ENCODE data around the gene SLC8A1. TPM values are rescaled to one million over a fixed set of nuclear protein-coding genes. Genes with fewer than 3 reads are reported as not detected.

The SLC8A1 gene
- total RNA-seq, 2 donors from 2014 or later: 3.1 to 22.6 TPM

DNA sequence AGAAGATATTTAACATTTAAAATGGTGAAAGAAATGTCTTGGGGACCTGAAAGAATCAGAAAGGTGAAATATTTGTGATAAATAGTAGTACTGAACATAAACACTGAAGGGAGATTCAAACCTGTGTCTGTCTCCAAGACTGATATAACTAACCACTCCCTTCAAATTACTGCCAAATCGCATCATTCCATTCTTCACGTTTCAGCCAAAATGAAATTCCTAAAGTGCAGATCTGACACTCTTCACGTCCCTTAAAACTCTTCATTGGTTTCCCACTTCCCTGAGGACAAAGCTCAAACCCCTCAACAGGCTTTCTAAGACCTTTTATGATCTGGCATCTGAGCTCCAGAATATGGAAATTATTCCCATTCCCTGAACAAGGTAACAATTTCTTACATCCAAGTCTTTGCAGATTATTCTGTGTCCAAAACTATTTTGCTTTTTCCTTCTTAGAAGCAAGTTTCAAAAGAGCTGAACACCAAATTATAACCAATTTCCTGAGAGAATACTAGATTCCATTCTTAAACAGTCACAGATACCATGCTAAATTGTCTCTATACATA is 18.9 kb downstream of the SLC8A1 start:
- DNase-seq: no peak
- ATAC-seq: no peak
- intact Hi-C loops (cut with DNase I, micrococcal nuclease): no loop called here

DNA sequence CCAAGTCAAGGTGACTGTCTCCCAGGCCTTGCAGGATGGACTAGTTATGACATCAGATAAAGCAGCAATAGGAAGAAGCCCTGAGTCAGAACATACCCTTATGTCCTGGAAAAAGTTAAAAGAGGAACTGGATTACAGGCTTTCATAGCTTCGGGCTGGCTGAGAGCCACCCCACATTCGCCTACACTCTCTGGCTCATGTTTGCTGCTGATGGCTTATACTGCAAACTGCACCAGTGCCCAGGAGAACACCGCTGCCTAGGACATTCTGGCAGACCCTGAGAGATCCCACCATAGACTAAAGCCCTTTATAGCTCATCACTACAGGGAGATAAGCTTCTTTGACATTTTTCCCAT is 20.3 kb downstream of the SLC8A1 start:
- intact Hi-C loops (cut with DNase I, micrococcal nuclease): no loop called here
- DNase-seq: peak in 1 of 2 donors; percentile 26
- no peak for ATAC-seq

DNA sequence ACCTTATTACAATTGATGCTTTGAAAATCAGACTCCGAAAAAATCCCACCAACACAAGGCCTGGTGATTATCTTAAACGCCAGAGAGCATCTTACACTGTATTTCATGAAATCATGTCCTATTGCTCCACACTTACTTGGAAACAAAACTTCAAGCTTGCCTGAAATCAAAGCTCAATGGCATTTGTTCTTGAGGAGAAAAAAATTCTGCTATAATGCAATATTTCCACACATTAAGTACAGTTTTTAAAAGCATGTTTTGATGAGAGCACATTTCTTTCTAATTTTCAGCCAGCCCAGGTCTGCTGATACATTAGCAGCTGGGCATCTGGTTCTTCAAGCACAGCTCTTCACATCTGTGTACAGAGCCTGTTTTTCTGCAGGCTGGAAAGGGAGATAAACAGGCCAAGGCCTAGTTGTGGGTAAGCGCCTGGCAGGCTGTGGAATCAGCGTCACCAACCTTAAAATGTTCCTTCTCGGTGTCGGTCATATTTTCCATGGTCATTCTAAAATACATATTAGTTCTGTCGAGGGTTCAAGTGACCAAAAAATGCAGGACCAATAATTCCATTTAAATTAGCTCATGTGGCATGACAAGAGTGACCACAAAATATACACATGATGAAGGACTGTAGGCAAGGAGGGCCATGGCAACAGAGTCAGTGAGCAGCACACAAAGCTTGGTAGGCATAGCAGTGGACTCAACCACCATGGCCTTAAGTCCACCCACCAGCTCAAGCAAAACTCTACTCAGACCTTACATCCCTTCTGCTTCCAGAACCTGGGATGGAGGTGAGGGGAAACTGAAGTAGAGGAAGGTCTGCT is 20.9 kb downstream of the SLC8A1 start:
- intact Hi-C loops (cut with DNase I, micrococcal nuclease): no loop called here
- DNase-seq (no peak), ATAC-seq (no peak)

DNA sequence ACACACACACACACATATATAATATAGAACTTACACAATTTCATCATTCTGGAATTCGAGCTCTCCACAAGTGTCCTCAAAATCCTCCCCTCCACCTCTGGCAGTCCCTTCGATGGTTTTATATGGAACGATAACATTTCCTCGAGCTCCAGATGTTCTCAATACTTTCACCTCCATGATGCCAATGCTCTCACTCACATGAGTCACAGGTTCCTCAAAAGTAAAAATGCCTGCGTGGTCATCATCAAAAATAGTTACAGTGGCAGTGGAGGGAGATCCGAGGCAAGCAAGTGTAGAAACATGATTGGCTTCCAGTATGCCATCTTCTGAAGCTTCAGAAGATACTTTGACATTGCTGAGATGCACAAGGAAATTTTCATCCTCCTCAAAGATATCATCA is 23.5 kb downstream of the SLC8A1 start:
- intact Hi-C loops (cut with DNase I, micrococcal nuclease): no loop called here
- DNase-seq (no peak), ATAC-seq (no peak)

GRCh38 chr2:40421631-40422297 is 30.1 kb downstream of the SLC8A1 start:
- intact Hi-C loops (cut with DNase I, micrococcal nuclease): no loop called here
- no peak for ATAC-seq
- no peak for DNase-seq

GRCh38 chr2:40420478-40420877 is 31.4 kb downstream of the SLC8A1 start:
- no peak for DNase-seq
- intact Hi-C loops (cut with DNase I, micrococcal nuclease): no loop called here
- no peak for ATAC-seq

DNA sequence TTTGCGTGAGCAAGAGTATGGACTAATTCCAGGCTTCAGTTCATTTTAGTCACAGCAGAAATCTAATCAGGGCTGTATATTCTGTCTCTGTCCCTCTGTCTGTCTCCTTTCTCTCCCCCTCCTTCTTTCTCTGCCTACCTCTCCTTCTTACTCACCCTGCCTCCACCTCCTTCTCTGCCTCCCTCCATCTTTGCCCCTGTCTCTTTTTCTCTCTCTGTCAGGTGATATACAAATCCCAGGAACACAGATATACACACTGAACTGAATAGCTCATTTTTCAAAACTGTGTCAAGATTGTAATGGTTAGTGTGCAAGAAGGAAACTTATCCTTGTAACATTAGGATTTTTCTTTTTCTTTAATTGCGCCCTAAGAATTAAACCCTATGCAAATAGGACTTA is 32.5 kb downstream of the SLC8A1 start:
- intact Hi-C loops (cut with DNase I, micrococcal nuclease): no loop called here
- ATAC-seq (no peak), DNase-seq (no peak)

DNA sequence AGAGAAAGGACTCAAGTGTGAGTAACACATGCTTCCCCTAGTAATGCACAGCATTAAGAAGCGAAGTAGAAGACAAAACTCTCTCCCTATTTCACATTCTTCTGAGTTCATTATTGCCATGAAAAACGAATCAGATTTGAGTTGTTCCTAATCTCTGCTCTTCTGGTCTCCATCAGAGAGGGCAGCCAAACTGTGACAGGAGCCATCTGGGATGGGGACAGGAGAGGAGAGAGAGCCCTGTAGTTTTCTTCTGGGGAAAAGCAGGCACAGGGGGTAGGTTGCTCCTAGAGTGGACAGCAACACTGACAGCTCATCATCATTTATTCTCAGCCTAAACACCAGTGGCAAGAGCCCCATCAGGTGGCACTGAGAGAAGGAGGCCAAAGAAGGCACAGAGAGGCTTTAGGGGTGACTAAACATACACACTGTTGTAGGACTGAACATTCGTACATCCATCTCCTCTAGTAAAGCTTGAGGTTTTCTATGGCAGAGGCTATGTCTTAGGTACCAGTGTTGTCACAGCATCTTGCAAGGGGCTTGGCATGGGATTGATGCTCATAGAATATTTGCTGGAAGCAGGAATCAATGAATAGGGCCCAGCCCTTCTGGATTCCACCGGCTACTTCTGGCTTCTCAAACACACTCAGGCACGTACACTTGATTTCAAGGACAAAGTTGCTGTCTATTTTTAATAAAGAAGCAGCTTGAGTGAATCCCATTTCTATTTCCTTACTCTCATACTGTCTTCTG is 33.1 kb downstream of the SLC8A1 start:
- DNase-seq (no peak), ATAC-seq (no peak)
- intact Hi-C loops (cut with DNase I, micrococcal nuclease): no loop called here

DNA sequence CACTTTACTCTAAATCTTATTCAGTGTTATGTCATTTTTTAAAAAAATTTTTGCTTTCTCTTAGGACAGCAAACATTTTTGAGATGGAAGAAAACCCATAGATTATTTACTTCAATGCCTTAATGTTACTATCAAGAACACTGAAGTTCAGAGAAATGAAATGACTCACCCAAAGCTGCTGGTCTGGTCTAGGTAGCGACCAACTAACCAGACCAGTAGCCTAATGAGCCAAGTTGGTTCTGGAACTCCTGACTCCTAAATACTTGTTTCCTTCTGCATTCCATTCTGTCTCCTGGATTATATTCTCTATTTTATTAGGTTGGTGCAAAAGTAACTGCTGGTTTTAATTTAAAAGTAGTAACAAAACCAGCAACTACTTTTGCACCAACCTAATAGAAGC is 35.4 kb downstream of the SLC8A1 start:
- ATAC-seq (no peak), DNase-seq (no peak)
- intact Hi-C loops (cut with DNase I, micrococcal nuclease): no loop called here

GRCh38 chr2:40415391-40415790 is 36.5 kb downstream of the SLC8A1 start:
- no peak for DNase-seq
- intact Hi-C loops (cut with DNase I, micrococcal nuclease): no loop called here
- ATAC-seq: no peak

- no peak for ATAC-seq
- no peak for DNase-seq
- intact Hi-C loops (cut with DNase I, micrococcal nuclease): no loop called here
Measured at GRCh38 chr2:40412456-40412855, 39.4 kb downstream of the SLC8A1 start.

GRCh38 chr2:40410695-40411094 is 41.2 kb downstream of the SLC8A1 start:
- DNase-seq (no peak), ATAC-seq (no peak)
- intact Hi-C loops (cut with DNase I, micrococcal nuclease): no loop called here

- ATAC-seq (no peak), DNase-seq (no peak)
- intact Hi-C loops (cut with DNase I, micrococcal nuclease): no loop called here
Measured at GRCh38 chr2:40409734-40410133, 42.2 kb downstream of the SLC8A1 start.

- intact Hi-C loops (cut with DNase I, micrococcal nuclease): no loop called here
- DNase-seq (no peak), ATAC-seq (no peak)
Measured at GRCh38 chr2:40406485-40407289, 45.2 kb downstream of the SLC8A1 start.

GRCh38 chr2:40405465-40405864 is 46.4 kb downstream of the SLC8A1 start:
- DNase-seq (no peak), ATAC-seq (no peak)
- intact Hi-C loops (cut with DNase I, micrococcal nuclease): no loop called here

- ATAC-seq (no peak), DNase-seq (no peak)
- intact Hi-C loops (cut with DNase I, micrococcal nuclease): no loop called here
Measured at GRCh38 chr2:40404517-40404916, 47.4 kb downstream of the SLC8A1 start.

DNA sequence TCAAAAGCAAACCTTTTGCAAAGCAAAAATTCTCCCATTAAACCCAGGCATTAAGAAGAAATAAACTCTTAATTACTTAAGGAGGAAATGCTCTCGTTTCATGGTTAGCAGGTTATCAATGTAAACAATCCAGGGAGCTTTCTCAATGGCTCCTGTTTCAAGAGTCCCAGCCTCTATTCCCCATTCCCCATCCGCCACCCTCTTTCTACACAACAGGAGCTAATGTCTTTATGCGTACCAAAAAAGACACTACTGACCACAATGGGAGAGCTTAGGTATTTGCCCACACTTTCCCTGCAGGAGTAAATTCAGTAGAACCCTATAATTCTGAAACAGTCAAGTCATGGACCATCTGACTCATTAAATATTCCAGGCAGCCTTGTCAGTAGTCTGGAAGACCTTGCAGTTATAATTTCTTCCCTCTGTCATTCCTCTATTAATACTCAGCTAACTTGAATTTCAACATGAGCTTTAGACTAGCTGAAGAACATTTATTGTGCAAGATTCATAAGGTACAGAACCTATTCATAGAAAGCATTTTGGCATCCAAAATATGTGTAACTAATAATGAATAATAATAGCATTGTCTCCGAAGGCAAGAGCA is 48.6 kb downstream of the SLC8A1 start:
- intact Hi-C loops (cut with DNase I, micrococcal nuclease): no loop called here
- no peak for DNase-seq
- ATAC-seq: no peak

DNA sequence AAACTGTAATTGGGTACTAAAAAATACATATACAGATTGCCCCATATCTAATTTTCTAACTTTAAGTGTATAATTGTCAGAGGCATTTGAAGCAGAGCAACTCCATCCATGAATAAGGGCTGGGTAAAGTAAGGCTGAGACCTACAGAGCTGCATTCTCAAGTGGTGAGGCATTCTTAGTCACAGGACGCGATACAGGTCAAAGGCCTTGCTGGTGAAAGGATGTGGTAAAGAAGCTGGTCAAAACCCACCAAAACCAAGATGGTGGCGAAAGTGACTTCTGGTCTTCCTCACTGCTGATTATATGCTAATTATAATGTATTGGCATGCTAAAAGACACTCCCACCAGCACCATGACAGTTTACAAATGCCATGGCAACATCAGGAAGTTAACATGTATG is 50.0 kb downstream of the SLC8A1 start:
- ATAC-seq (no peak), DNase-seq (no peak)

More for the DNA sequence above, 50.0 kb downstream of the SLC8A1 start:
- intact Hi-C loops (cut with DNase I, micrococcal nuclease): no loop called here

Data from left colon (tissue), 2 donors.